Measurements from ENCODE around the gene EXOC6. TPM values are rescaled to one million over a fixed set of nuclear protein-coding genes. Genes with fewer than 3 reads are reported as not detected.

Gene EXOC6
- total RNA-seq, 6 experiments from 2014 or later = 5.5 to 15.6 (median 9.9) TPM

DNA sequence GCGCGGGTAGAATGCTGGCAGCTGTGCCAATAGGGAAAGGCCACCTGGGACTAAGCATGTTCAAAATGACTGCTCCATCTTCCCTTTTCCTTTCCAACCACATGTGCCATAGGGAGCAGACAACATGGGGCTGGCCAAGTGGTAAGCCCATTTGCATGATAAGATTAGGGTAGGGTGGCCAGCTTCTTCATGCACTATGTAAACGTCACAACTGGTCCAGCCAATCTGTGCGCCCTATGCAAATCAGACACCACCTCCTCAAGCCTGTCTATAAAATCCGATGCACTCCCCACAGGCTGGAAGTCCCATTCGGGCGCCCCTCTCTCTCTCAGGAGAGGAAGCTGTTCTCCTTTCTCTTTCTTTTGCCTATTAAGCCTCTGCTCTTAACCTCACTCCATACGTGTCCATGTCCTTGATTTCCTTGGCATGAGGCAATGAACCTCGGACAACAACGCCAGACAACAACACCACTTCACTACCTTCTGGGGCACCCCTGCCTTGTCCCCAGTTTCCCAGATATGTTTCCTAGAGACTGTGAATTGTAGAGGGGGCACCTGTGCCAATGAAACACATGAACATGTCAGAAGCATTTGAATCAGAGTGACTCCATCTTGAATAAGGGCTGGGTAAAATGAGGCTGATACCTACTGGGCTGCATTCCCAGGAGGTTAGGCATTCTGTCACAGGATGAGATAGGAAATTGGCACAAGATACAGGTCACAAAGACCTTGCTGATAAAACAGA, 19.1 kb upstream of the EXOC6 start:
- Histone ChIP-seq H3K4me3 (no peak overlapping the region), H3K9me3 (no peaks in the 10 kb centered on the region), H3K27ac (no peak overlapping the region), H3K4me1 (no peaks in the 10 kb centered on the region), H3K36me3 (no peaks in the 10 kb centered on the region), H3K27me3 (no peaks in the 10 kb centered on the region)
- WGBS (ENCODE audit: insufficient coverage, low coverage, low lambda C conversion rate, missing lambda C conversion rate) = 81% methylated on average over 10 of the region's 10 CpGs
- TF ChIP-seq, protein P1, sequence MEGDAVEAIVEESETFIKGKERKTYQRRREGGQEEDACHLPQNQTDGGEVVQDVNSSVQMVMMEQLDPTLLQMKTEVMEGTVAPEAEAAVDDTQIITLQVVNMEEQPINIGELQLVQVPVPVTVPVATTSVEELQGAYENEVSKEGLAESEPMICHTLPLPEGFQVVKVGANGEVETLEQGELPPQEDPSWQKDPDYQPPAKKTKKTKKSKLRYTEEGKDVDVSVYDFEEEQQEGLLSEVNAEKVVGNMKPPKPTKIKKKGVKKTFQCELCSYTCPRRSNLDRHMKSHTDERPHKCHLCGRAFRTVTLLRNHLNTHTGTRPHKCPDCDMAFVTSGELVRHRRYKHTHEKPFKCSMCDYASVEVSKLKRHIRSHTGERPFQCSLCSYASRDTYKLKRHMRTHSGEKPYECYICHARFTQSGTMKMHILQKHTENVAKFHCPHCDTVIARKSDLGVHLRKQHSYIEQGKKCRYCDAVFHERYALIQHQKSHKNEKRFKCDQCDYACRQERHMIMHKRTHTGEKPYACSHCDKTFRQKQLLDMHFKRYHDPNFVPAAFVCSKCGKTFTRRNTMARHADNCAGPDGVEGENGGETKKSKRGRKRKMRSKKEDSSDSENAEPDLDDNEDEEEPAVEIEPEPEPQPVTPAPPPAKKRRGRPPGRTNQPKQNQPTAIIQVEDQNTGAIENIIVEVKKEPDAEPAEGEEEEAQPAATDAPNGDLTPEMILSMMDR (IDR thresholded peaks at IDR 0.05) = no peak
- TF ChIP-seq POLR2A (IDR thresholded peaks at IDR 0.05) = no peak
- intact Hi-C loops (cut with DNase I) = no loop called here
- DNase-seq (no peak), ATAC-seq (no peak)

DNA sequence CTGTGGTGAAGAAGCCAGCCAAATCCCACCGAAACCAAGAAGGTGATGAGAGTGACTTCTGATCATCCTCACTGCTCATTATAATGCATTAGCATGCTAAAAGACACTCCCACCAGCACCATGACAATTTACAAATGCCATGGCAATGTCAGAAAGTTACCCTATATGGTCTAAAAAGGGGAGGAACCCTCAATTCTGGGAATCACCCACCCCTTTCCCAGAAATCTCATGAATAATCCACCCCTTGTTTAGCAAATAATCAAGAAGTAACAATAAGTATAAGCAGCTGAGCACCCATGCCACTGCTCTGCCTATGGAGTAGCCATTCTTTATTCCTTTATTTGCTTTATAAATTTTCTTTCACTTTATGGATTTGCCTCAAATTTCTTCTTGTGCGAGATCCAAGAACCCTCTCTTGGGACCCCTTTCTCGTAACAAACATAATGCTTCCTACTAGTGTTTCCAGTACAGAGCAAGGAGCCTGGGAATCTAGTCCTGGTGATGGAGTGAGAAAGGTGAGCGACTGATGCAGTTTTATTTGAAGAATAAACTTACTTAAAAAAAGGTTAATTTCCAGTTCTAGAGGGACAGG, 18.4 kb upstream of the EXOC6 start:
- no peaks in the 10 kb centered on the region for H3K27me3 ChIP-seq
- H3K4me3 ChIP-seq = no peak overlapping the region
- DNase-seq = no peak
- H3K27ac ChIP-seq = no peak overlapping the region
- H3K4me1 ChIP-seq = no peaks in the 10 kb centered on the region
- H3K36me3 ChIP-seq = no peaks in the 10 kb centered on the region
- H3K9me3 ChIP-seq = no peaks in the 10 kb centered on the region
- TF ChIP-seq, protein P1 (IDR thresholded peaks at IDR 0.05) = no peak
- TF ChIP-seq POLR2A (IDR thresholded peaks at IDR 0.05) = no peak
- intact Hi-C loops (cut with DNase I) = no loop called here
- ATAC-seq = no peak
- 71% methylated on average over 3 of the region's 4 CpGs for WGBS (ENCODE audit: insufficient coverage, low coverage, low lambda C conversion rate, missing lambda C conversion rate)

GRCh38 chr10:92830478-92831389, 17.6 kb upstream of the EXOC6 start:
- Histone ChIP-seq H3K4me3 (no peak overlapping the region), H3K4me1 (no peaks in the 10 kb centered on the region), H3K27ac (peak overlapping the region; percentile 20 to 36 (median 29)), H3K9me3 (no peaks in the 10 kb centered on the region), H3K36me3 (no peaks in the 10 kb centered on the region), H3K27me3 (no peaks in the 10 kb centered on the region)
- DNase-seq (peak in 1 of 3 donors; percentile 25), ATAC-seq (peak; percentile 65 to 88 (median 82))
- TF ChIP-seq, protein P1 (IDR thresholded peaks at IDR 0.05) = no peak
- TF ChIP-seq POLR2A (IDR thresholded peaks at IDR 0.05) = no peak
- 52% methylated on average over 9 of the region's 12 CpGs for WGBS (ENCODE audit: insufficient coverage, low coverage, low lambda C conversion rate, missing lambda C conversion rate)
- intact Hi-C loops (cut with DNase I) = no loop called here

DNA sequence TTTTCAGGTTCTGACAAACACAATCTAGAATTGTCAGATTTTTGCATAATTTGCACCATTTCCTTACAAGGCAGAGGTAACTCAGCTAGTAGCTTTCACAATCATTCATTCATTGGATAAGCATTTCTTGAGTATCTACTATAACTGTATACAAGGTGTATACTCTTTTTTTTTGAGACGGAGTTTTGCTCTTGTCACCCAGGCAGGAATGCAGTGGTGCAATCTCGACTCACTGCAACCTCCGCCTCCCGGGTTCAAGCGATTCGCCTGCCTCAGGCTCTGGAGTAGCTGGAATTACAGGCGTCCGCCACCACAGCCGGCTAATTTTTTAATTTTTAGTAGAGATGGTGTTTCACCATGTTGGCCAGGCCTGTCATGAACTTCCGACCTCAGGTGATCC, 16.2 kb upstream of the EXOC6 start:
- WGBS (ENCODE audit: insufficient coverage, low coverage, low lambda C conversion rate, missing lambda C conversion rate) = 99% methylated on average over 9 of the region's 10 CpGs

More for the DNA sequence above, 16.2 kb upstream of the EXOC6 start:
- Histone ChIP-seq H3K27ac (no peak overlapping the region), H3K4me3 (no peak overlapping the region), H3K9me3 (no peaks in the 10 kb centered on the region), H3K4me1 (no peaks in the 10 kb centered on the region), H3K27me3 (no peaks in the 10 kb centered on the region), H3K36me3 (no peaks in the 10 kb centered on the region)
- intact Hi-C loops (cut with DNase I) = no loop called here
- no peak for DNase-seq
- no peak for ATAC-seq
- TF ChIP-seq, protein P1 (IDR thresholded peaks at IDR 0.05) = no peak
- TF ChIP-seq POLR2A (IDR thresholded peaks at IDR 0.05) = no peak
